Smooth muscle cell (in vitro differentiated cells): Measurements from ENCODE around the gene MPHOSPH9. TPM values are rescaled to one million over a fixed set of nuclear protein-coding genes. Genes with fewer than 3 reads are reported as not detected.
A peak's percentile ranks its signal among the peaks of the same experiment; 100 is the strongest.
"Not testable (repeated sequence)": the region's sequence is repeated elsewhere in the genome, so short reads cannot be mapped to it uniquely, and the experiment has no call there.

Experiments
- DNase-seq: peaks from one replicate; lab custom pipeline; 2025; ENCODE audit not compliant: unreplicated experiment; lab: John Stamatoyannopoulos, UW
- H2AFZ ChIP-seq: fragments of 200-600 bp; sonication (generic); 2 replicates; pipeline ENCODE4 v1.6.0; 2016; ENCODE audit warnings: antibody characterized with exemption, low read depth, mild to moderate bottlenecking
- H3F3A ChIP-seq: fragments of 200-600 bp; sonication (generic); 2 replicates; pipeline ENCODE4 v1.6.0; 2017; ENCODE audit warnings: antibody characterized with exemption, low read depth
- H3K27ac ChIP-seq: fragments of 200-600 bp; sonication (generic); 2 replicates; pipeline ENCODE4 v1.5.1; 2016; ENCODE audit warnings: low read depth, mild to moderate bottlenecking
- H3K27me3 ChIP-seq: fragments of 200-600 bp; sonication (generic); 2 replicates; pipeline ENCODE4 v1.6.1; 2016; ENCODE audit warnings: low read depth, mild to moderate bottlenecking
- H3K36me3 ChIP-seq: fragments of 200-600 bp; sonication (generic); 2 replicates; pipeline ENCODE4 v1.5.1; 2016; ENCODE audit warnings: low read depth
- H3K4me1 ChIP-seq: fragments of 200-600 bp; sonication (generic); 2 replicates; pipeline ENCODE4 v1.5.1; 2016; ENCODE audit warnings: low read depth
- H3K4me2 ChIP-seq: fragments of 200-600 bp; sonication (generic); 2 replicates; pipeline ENCODE4 v1.6.0; 2016; ENCODE audit warnings: mild to moderate bottlenecking
- H3K4me3 ChIP-seq: fragments of 200-600 bp; sonication (generic); 2 replicates; pipeline ENCODE4 v1.5.1; 2016; ENCODE audit warnings: mild to moderate bottlenecking
- H3K79me2 ChIP-seq: fragments of 200-600 bp; sonication (generic); 2 replicates; pipeline ENCODE4 v1.6.0; 2016; ENCODE audit warnings: low read depth, mild to moderate bottlenecking
- H3K9ac ChIP-seq: fragments of 200-600 bp; sonication (generic); 2 replicates; pipeline ENCODE4 v1.6.0; 2016; ENCODE audit warnings: low read depth
- H3K9me3 ChIP-seq: fragments of 200-600 bp; sonication (generic); replicated peaks from 2 replicates; pipeline ENCODE4 v1.5.1; 2016; ENCODE audit warnings: low read depth
- H4K20me1 ChIP-seq: fragments of 200-600 bp; sonication (generic); 2 replicates; pipeline ENCODE4 v1.6.0; 2016; ENCODE audit warnings: low read depth
- WGBS: methylation state at CpG from one replicate; pipeline ENCODE4 v1.1.7; 2016; ENCODE audit warnings: low lambda C conversion rate; 5-methylcytosine and 5-hydroxymethylcytosine counted together
- polyA plus RNA-seq: library from polyadenylated mRNA; unstranded; fragments of >200 nt; fragmentation: Nextera tagmentation; extraction: Ambion mirVana; gene quantifications from 2 replicates; pipeline ENCODE4 v1.2.1, GENCODE V29; 2016
- total RNA-seq: library from RNA; depleted of rRNA; stranded (reverse); fragments of >200 nt; gene quantifications from 2 replicates; pipeline ENCODE4 v1.2.3, GENCODE V29; 2014
- TF ChIP-seq, protein P1 (sequence below): fragments of 200-600 bp; sonication (generic); IDR thresholded peaks from 2 replicates; pipeline ENCODE4 v1.5.1; 2017; ENCODE audit warnings: borderline replicate concordance, mild to moderate bottlenecking, antibody characterized with exemption; ENCODE audit not compliant: insufficient read depth, poor library complexity, severe bottlenecking

MPHOSPH9 gene
- total and polyA plus RNA-seq, 2 experiments from 2014 or later, result 7.4 to 70.8 TPM

DNA sequence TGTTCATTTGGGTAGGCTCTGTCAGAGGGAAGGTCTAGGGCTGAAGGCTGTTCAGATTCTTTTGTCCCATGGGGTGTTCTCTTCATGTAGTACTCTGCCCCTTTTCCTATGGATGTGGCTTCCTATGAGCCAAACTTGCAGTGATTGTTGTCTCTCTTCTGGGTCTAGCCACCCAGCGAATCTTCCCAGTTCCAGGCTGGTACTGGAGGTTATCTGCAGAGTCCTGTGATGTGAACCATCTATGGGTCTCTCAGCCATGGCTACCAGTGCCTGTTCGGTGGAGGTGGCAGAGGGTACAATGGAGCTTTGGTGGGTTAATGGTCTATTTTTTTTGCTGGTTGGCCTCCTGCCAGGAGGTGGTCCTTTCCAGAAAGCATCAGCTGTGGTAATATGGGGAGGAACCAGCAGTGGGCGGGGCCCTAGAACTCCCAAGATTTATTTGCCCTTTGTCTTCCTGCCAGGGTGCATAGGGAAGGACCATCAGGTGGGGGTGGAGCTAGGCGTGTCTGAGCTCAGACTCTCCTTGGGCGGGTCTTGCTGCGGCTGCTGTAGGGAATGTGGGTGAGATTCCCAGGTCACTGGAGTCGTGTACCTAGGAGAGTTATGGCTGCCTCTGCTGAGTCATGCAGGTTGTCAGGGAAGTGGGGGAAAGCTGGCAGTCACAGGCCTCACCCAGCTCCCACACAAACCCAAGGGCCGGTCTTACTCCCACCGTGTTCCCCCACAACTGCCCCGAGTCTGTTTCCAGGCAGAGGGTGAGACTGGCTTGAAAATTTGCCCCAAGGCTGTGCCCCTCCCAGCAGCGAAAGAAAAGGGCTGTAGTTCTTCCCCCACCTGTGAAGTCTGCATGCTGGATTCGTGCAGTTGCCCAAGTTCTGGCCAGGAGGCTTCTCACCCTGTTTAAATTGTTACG is 17.8 kb upstream of the MPHOSPH9 start:
- H3K9me3 ChIP-seq, result no peaks in the 10 kb centered on the region
- peak overlapping the region; percentile 39 for H3K9ac ChIP-seq
- peaks cover 4% of the 10 kb centered on the region for H3F3A ChIP-seq
- no peaks in the 10 kb centered on the region for H3K36me3 ChIP-seq
- H2AFZ ChIP-seq, result no peak overlapping the region
- H4K20me1 ChIP-seq, result peaks cover 16% of the 10 kb centered on the region
- peaks cover 55% of the 10 kb centered on the region for H3K79me2 ChIP-seq
- H3K4me2 ChIP-seq, result no peak overlapping the region
- no peak for DNase-seq
- TF ChIP-seq, protein P1, sequence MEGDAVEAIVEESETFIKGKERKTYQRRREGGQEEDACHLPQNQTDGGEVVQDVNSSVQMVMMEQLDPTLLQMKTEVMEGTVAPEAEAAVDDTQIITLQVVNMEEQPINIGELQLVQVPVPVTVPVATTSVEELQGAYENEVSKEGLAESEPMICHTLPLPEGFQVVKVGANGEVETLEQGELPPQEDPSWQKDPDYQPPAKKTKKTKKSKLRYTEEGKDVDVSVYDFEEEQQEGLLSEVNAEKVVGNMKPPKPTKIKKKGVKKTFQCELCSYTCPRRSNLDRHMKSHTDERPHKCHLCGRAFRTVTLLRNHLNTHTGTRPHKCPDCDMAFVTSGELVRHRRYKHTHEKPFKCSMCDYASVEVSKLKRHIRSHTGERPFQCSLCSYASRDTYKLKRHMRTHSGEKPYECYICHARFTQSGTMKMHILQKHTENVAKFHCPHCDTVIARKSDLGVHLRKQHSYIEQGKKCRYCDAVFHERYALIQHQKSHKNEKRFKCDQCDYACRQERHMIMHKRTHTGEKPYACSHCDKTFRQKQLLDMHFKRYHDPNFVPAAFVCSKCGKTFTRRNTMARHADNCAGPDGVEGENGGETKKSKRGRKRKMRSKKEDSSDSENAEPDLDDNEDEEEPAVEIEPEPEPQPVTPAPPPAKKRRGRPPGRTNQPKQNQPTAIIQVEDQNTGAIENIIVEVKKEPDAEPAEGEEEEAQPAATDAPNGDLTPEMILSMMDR, result no peak
- WGBS, result 63% methylated on average over 13 of the region's 13 CpGs
- no peak overlapping the region for H3K4me3 ChIP-seq
- no peaks in the 10 kb centered on the region for H3K4me1 ChIP-seq
- no peaks in the 10 kb centered on the region for H3K27me3 ChIP-seq
- H3K27ac ChIP-seq, result peak overlapping the region; percentile 73

DNA sequence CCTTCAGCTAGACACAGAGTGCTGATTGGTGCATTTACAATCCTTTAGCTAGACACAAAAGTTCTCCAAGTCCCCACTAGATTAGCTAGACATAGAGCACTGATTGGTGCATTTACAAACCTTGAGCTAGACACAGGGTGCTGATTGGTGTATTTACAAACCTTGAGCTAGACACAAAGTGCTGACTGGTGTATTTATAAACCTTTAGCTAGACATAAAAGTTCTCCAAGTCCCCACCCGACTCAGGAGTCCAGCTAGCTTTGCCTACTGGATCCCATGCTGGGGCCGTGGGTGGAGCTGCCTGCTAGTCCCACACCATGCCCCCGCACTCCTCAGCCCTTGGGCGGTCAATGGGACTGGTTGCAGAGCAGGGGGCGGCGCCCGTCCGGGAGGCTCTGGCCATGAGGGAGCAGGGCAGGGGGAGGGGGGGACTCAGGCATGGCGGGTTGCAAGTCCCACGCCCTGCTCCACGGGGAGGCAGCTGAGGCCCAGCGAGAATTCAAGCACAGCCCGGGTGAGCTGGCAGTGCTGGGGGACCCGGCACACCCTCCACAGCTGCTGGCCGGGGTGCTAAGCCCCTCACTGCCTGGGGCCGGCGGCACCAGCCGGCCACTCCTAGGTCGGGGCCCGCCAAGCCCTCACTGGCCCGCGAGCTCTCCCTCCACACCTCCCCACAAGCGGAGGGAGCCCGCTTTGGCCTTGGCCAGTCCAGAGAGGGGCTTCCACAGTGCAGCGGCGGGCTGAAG is 16.2 kb upstream of the MPHOSPH9 start:
- H3F3A ChIP-seq, H3K27me3 ChIP-seq, H3K9me3 ChIP-seq, H3K4me1 ChIP-seq, H2AFZ ChIP-seq, H3K4me3 ChIP-seq, H3K9ac ChIP-seq, DNase-seq, H3K36me3 ChIP-seq, H3K27ac ChIP-seq, H3K4me2 ChIP-seq: not testable (repeated sequence)
- Histone ChIP-seq H3K79me2 (peaks cover 67% of the 10 kb centered on the region), H4K20me1 (peaks cover 24% of the 10 kb centered on the region)
- 98% methylated on average over 18 of the region's 26 CpGs for WGBS

DNA sequence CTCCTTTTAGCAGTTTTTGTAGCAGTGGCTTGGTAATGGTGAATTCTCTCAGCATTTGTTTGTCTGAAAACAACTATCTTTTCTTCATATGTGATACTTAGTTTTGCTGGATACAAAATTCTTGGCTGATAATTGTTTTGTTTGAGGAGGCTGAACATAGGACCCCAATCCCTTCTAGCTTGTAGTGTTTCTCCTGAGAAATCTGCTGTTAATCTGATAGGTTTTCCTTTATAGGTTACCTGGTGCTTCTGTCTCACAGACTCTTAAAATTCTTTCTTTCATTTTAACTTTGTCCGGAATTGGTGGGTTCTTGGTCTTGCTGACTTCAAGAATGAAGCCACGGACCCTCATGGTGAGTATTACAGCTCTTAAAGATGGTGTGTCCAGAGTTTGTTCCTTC is 15.2 kb upstream of the MPHOSPH9 start:
- H3K4me1 ChIP-seq, H3K4me3 ChIP-seq, H3K9me3 ChIP-seq, H3K27ac ChIP-seq, H3K4me2 ChIP-seq, H3K9ac ChIP-seq, H3K36me3 ChIP-seq, DNase-seq, H3F3A ChIP-seq, H3K27me3 ChIP-seq, H2AFZ ChIP-seq: not testable (repeated sequence)
- Histone ChIP-seq H3K79me2 (peaks cover 70% of the 10 kb centered on the region), H4K20me1 (peaks cover 17% of the 10 kb centered on the region)
- 97% methylated on average over 2 of the region's 2 CpGs for WGBS

DNA sequence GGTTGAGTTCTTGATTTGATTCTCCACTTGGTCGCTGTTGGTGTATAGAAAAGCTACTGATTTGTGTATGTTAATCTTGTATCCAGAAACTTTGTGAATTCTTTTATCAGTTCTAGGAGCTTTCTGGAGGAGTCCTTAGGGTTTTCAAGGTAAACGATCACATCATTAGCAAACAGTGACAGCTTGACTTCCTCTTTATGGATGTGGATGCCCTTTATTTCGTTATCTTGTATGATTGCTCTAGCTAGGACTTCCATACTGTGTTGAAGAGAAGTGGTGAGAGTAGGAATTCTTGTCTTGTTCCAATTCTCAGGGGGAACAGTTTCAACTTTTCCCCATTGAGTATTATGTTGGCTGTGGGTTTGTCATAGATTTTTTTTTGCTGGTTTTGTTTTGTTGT is 12.7 kb upstream of the MPHOSPH9 start:
- Histone ChIP-seq H3K36me3 (no peaks in the 10 kb centered on the region), H3K4me2 (no peak overlapping the region), H3K9ac (no peak overlapping the region), H3K27me3 (no peaks in the 10 kb centered on the region), H3K4me1 (no peaks in the 10 kb centered on the region), H3F3A (peaks cover 4% of the 10 kb centered on the region), H3K79me2 (peaks cover 68% of the 10 kb centered on the region), H4K20me1 (peaks cover 13% of the 10 kb centered on the region), H3K4me3 (no peak overlapping the region), H2AFZ (no peak overlapping the region), H3K27ac (no peak overlapping the region), H3K9me3 (no peaks in the 10 kb centered on the region)
- DNase-seq, result no peak
- TF ChIP-seq, protein P1, result no peak
- WGBS, result 94% methylated on average over 3 of the region's 3 CpGs
